OCI-LY7 (cell line): Measurements from ENCODE around the gene NISCH.

Experiments
- CTCF ChIP-seq: fragments of 200-600 bp; sonication (generic); conservative IDR thresholded peaks from 2 replicates; pipeline ENCODE4 v1.5.1; 2014; ENCODE audit warnings: mild to moderate bottlenecking, antibody characterized with exemption, low read length, moderate library complexity, mixed read lengths
- EZH2phosphoT487 ChIP-seq: fragments of 200-600 bp; sonication (generic); IDR thresholded peaks from 2 replicates; pipeline ENCODE4 v1.6.1; 2018; ENCODE audit warnings: low read depth, borderline replicate concordance, mild to moderate bottlenecking, mixed run types, antibody characterized with exemption, low read length, moderate library complexity, mixed read lengths

GRCh38 chr3:52438579-52439425 is 16.6 kb upstream of the NISCH start:
- TF ChIP-seq CTCF (no peak), EZH2phosphoT487 (no peak)
